Trophoblast cell (in vitro differentiated cells and primary cell): ENCODE results near the gene XYLT1.

ENCODE experiments used
- DNase-seq, 2 donors: peaks; one replicate each; pipeline ENCODE4 v3.0.0-alpha.2; 2016
- H2AFZ ChIP-seq: 2 replicates; pipeline ENCODE4 v1.6.1; 2013; ENCODE audit warnings: low read length, moderate library complexity, mild to moderate bottlenecking; ENCODE audit not compliant: insufficient read depth, poor library complexity
- H2AK5ac ChIP-seq: 2 replicates; pipeline ENCODE4 v1.6.1; 2013; ENCODE audit warnings: mild to moderate bottlenecking, low read length
- H2BK120ac ChIP-seq: 2 replicates; pipeline ENCODE4 v1.6.1; 2013; ENCODE audit warnings: low read length, mild to moderate bottlenecking, moderate library complexity; ENCODE audit not compliant: insufficient read depth, poor library complexity
- H2BK12ac ChIP-seq: 2 replicates; pipeline ENCODE4 v1.6.1; 2013; ENCODE audit warnings: mild to moderate bottlenecking, low read length, moderate library complexity
- H2BK5ac ChIP-seq: 2 replicates; pipeline ENCODE4 v1.6.1; 2013; ENCODE audit warnings: low read length, low read depth, moderate library complexity, mild to moderate bottlenecking; ENCODE audit not compliant: poor library complexity
- H3K14ac ChIP-seq: 2 replicates; pipeline ENCODE4 v1.6.1; 2013; ENCODE audit warnings: mild to moderate bottlenecking, low read length
- H3K18ac ChIP-seq: 2 replicates; pipeline ENCODE4 v1.6.1; 2013; ENCODE audit warnings: mild to moderate bottlenecking, low read length
- H3K23ac ChIP-seq: 2 replicates; pipeline ENCODE4 v1.6.1; 2013; ENCODE audit warnings: low read length
- H3K27ac ChIP-seq: 2 replicates; pipeline ENCODE4 v1.5.1; 2013; ENCODE audit warnings: low read depth, mild to moderate bottlenecking, inconsistent platforms, low read length, moderate library complexity
- H3K27me3 ChIP-seq: 2 replicates; pipeline ENCODE4 v1.6.1; 2013; ENCODE audit warnings: inconsistent platforms, mild to moderate bottlenecking, low read length, moderate library complexity; ENCODE audit not compliant: insufficient read depth
- H3K36me3 ChIP-seq, 2 experiments: 1 replicate in 1 of 2; 2 replicates in 1 of 2; pipeline ENCODE4 v1.6.1; 2013; ENCODE audit warnings: low read length in 2 of 2, mild to moderate bottlenecking in 2 of 2, moderate library complexity in 1 of 2; ENCODE audit not compliant: insufficient read depth in 2 of 2, control insufficient read depth in 1 of 2
- H3K4ac ChIP-seq: 2 replicates; pipeline ENCODE4 v1.6.1; 2013; ENCODE audit warnings: low read depth, mild to moderate bottlenecking, low read length, moderate library complexity
- H3K4me1 ChIP-seq, 2 experiments: 1 replicate in 1 of 2; 2 replicates in 1 of 2; pipeline ENCODE4 v1.6.1; 2013; ENCODE audit warnings: low read length in 2 of 2, mild to moderate bottlenecking in 2 of 2, moderate library complexity in 1 of 2; ENCODE audit not compliant: insufficient read depth in 2 of 2, control insufficient read depth in 1 of 2
- H3K4me2 ChIP-seq: 2 replicates; pipeline ENCODE4 v1.6.1; 2013; ENCODE audit warnings: inconsistent platforms, mild to moderate bottlenecking, low read length, moderate library complexity
- H3K4me3 ChIP-seq: 2 replicates; pipeline ENCODE4 v1.5.1; 2013; ENCODE audit warnings: mild to moderate bottlenecking, low read depth, low read length, inconsistent platforms
- H3K79me1 ChIP-seq: one replicate; pipeline ENCODE4 v1.6.1; 2013; ENCODE audit warnings: low read length
- H3K79me2 ChIP-seq: 2 replicates; pipeline ENCODE4 v1.6.1; 2013; ENCODE audit warnings: low read length, mild to moderate bottlenecking; ENCODE audit not compliant: control insufficient read depth, insufficient read depth, poor library complexity
- H3K9ac ChIP-seq: 2 replicates; pipeline ENCODE4 v1.6.1; 2013; ENCODE audit warnings: mild to moderate bottlenecking, low read length
- H3K9me3 ChIP-seq: 2 replicates; pipeline ENCODE4 v1.6.1; 2013; ENCODE audit warnings: low read depth, mild to moderate bottlenecking, control low read depth, inconsistent platforms, low read length; ENCODE audit not compliant: insufficient read depth
- H4K12ac ChIP-seq: 2 replicates; pipeline ENCODE4 v1.6.1; 2013; ENCODE audit warnings: low read depth, mild to moderate bottlenecking, low read length, moderate library complexity
- H4K8ac ChIP-seq: 2 replicates; pipeline ENCODE4 v1.6.1; 2013; ENCODE audit warnings: low read depth, mild to moderate bottlenecking, low read length, moderate library complexity
- H4K91ac ChIP-seq: one replicate; pipeline ENCODE4 v1.6.1; 2013; ENCODE audit warnings: low read depth, mild to moderate bottlenecking, low read length, moderate library complexity
- WGBS: extraction: QIAGEN DNeasy Blood & Tissue Kit; methylation state at CpG from one replicate; pipeline ENCODE4 v1.1.7; 2013; ENCODE audit warnings: missing lambda C conversion rate; ENCODE audit not compliant: insufficient read length, insufficient coverage; ENCODE audit errors: extremely low coverage; 5-methylcytosine and 5-hydroxymethylcytosine counted together

Gene XYLT1

GRCh38 chr16:17371299-17371698 lies 99.5 kb downstream of the XYLT1 start:
- WGBS: no CpG with 5 or more reads among the region's 2 CpGs
- Histone ChIP-seq H3K9me3 (no peaks in the 10 kb centered on the region), H3K4me2 (no peak overlapping the region), H3K18ac (no peak overlapping the region), H3K4me1 (peaks cover 9% of the 10 kb centered on the region in 2 experiments), H2AFZ (no peak overlapping the region), H2BK120ac (no peak overlapping the region), H3K4me3 (no peak overlapping the region), H4K91ac (no peak overlapping the region), H3K79me2 (no peaks in the 10 kb centered on the region), H4K12ac (no peak overlapping the region), H2BK5ac (no peak overlapping the region), H3K79me1 (peaks cover 4% of the 10 kb centered on the region), H3K27me3 (no peaks in the 10 kb centered on the region), H3K23ac (no peak overlapping the region), H3K27ac (no peak overlapping the region), H3K9ac (no peak overlapping the region), H2AK5ac (no peak overlapping the region), H3K14ac (no peak overlapping the region), H3K4ac (no peak overlapping the region), H3K36me3 (peaks cover 0 to 3% of the 10 kb centered on the region in 2 experiments), H4K8ac (no peak overlapping the region), H2BK12ac (no peak overlapping the region)
- DNase-seq: no peak

GRCh38 chr16:17370731-17371285 lies 100.0 kb downstream of the XYLT1 start:
- no CpG with 5 or more reads among the region's 4 CpGs for WGBS

GRCh38 chr16:17370223-17370707 lies 100.5 kb downstream of the XYLT1 start:
- H3K27ac ChIP-seq: no peak overlapping the region
- no peaks in the 10 kb centered on the region for H3K9me3 ChIP-seq
- H2AK5ac ChIP-seq: no peak overlapping the region
- H3K23ac ChIP-seq: no peak overlapping the region
- H4K12ac ChIP-seq: no peak overlapping the region
- no peak for DNase-seq
- H3K27me3 ChIP-seq: no peaks in the 10 kb centered on the region
- no peaks in the 10 kb centered on the region for H3K79me2 ChIP-seq
- H4K91ac ChIP-seq: no peak overlapping the region
- H3K4me1 ChIP-seq: no peaks in the 10 kb centered on the region
- no peak overlapping the region for H2BK120ac ChIP-seq
- H3K18ac ChIP-seq: no peak overlapping the region
- H3K4me3 ChIP-seq: no peak overlapping the region
- H3K14ac ChIP-seq: no peak overlapping the region
- peaks cover 0 to 3% of the 10 kb centered on the region in 2 experiments for H3K36me3 ChIP-seq
- no peak overlapping the region for H4K8ac ChIP-seq
- no peak overlapping the region for H2BK12ac ChIP-seq
- no peak overlapping the region for H2AFZ ChIP-seq
- no peak overlapping the region for H2BK5ac ChIP-seq
- no peak overlapping the region for H3K4ac ChIP-seq
- H3K4me2 ChIP-seq: no peak overlapping the region
- H3K79me1 ChIP-seq: no peaks in the 10 kb centered on the region
- WGBS: no CpG with 5 or more reads among the region's 13 CpGs
- no peak overlapping the region for H3K9ac ChIP-seq

More at GRCh38 chr16:17370731-17371285, 100.0 kb downstream of the XYLT1 start:
- no peak for DNase-seq
- no peak overlapping the region for H4K8ac ChIP-seq
- no peak overlapping the region for H2BK12ac ChIP-seq
- no peak overlapping the region for H4K91ac ChIP-seq
- H2AK5ac ChIP-seq: no peak overlapping the region
- H2BK5ac ChIP-seq: no peak overlapping the region
- H2AFZ ChIP-seq: no peak overlapping the region
- H3K9me3 ChIP-seq: no peaks in the 10 kb centered on the region
- peaks cover 0 to 3% of the 10 kb centered on the region in 2 experiments for H3K36me3 ChIP-seq
- H3K23ac ChIP-seq: no peak overlapping the region
- H3K27me3 ChIP-seq: no peaks in the 10 kb centered on the region
- H2BK120ac ChIP-seq: no peak overlapping the region
- H4K12ac ChIP-seq: no peak overlapping the region
- H3K4ac ChIP-seq: no peak overlapping the region
- no peak overlapping the region for H3K18ac ChIP-seq
- no peak overlapping the region for H3K4me3 ChIP-seq
- H3K4me2 ChIP-seq: no peak overlapping the region
- H3K4me1 ChIP-seq: peaks cover 4% of the 10 kb centered on the region in 2 experiments
- no peak overlapping the region for H3K27ac ChIP-seq
- H3K79me1 ChIP-seq: peaks cover 4% of the 10 kb centered on the region
- no peaks in the 10 kb centered on the region for H3K79me2 ChIP-seq
- no peak overlapping the region for H3K9ac ChIP-seq
- no peak overlapping the region for H3K14ac ChIP-seq

GRCh38 chr16:17369421-17370222 lies 101.1 kb downstream of the XYLT1 start:
- no peak overlapping the region for H3K4me2 ChIP-seq
- no peak overlapping the region for H3K23ac ChIP-seq
- H3K27ac ChIP-seq: no peak overlapping the region
- H2AK5ac ChIP-seq: no peak overlapping the region
- H3K14ac ChIP-seq: no peak overlapping the region
- no peak overlapping the region for H2AFZ ChIP-seq
- no peaks in the 10 kb centered on the region for H3K79me1 ChIP-seq
- H2BK120ac ChIP-seq: no peak overlapping the region
- H3K36me3 ChIP-seq: peaks cover 0 to 3% of the 10 kb centered on the region in 2 experiments
- H3K18ac ChIP-seq: no peak overlapping the region
- H4K12ac ChIP-seq: no peak overlapping the region
- DNase-seq: no peak
- H2BK12ac ChIP-seq: no peak overlapping the region
- H4K8ac ChIP-seq: no peak overlapping the region
- H3K4ac ChIP-seq: no peak overlapping the region
- no peaks in the 10 kb centered on the region for H3K79me2 ChIP-seq
- no peak overlapping the region for H3K9ac ChIP-seq
- H4K91ac ChIP-seq: no peak overlapping the region
- no peaks in the 10 kb centered on the region for H3K27me3 ChIP-seq
- H3K4me1 ChIP-seq: no peaks in the 10 kb centered on the region
- no peaks in the 10 kb centered on the region for H3K9me3 ChIP-seq
- WGBS: no CpG with 5 or more reads among the region's 14 CpGs
- no peak overlapping the region for H2BK5ac ChIP-seq
- no peak overlapping the region for H3K4me3 ChIP-seq
